ENCODE results near the gene NTRK2.

DNA sequence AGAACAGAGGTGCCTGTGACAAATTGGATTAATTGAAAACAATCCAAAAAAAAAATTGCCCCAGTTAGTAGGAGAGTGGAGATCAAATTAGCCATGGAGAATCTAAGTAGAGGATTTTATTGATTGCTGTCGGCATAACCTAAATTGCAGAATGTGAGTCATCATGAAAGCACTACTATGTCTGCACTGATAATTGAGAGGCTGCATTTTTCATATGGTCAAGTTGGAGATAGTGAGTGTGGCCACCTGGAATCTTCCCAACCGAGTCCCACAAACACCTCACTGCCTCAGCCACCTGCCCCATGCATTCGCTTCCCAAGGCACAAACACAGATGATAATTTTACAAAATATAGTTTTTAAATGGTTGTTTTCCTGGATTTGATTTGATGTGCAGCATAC is 123.7 kb downstream of the NTRK2 start:
- TF ChIP-seq, protein P1, sequence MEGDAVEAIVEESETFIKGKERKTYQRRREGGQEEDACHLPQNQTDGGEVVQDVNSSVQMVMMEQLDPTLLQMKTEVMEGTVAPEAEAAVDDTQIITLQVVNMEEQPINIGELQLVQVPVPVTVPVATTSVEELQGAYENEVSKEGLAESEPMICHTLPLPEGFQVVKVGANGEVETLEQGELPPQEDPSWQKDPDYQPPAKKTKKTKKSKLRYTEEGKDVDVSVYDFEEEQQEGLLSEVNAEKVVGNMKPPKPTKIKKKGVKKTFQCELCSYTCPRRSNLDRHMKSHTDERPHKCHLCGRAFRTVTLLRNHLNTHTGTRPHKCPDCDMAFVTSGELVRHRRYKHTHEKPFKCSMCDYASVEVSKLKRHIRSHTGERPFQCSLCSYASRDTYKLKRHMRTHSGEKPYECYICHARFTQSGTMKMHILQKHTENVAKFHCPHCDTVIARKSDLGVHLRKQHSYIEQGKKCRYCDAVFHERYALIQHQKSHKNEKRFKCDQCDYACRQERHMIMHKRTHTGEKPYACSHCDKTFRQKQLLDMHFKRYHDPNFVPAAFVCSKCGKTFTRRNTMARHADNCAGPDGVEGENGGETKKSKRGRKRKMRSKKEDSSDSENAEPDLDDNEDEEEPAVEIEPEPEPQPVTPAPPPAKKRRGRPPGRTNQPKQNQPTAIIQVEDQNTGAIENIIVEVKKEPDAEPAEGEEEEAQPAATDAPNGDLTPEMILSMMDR (conservative IDR thresholded peaks at IDR 0.05 in 1 of 2, IDR thresholded peaks at IDR 0.05 in 1 of 2; ENCODE audit: extremely low read depth in 1 of 2, insufficient read depth in 1 of 2, low read depth in 1 of 2, low read length in 2 of 2), result no peak
- no peak for TF ChIP-seq EZH2 (IDR thresholded peaks at IDR 0.05; ENCODE audit: borderline replicate concordance, low read length)

All from mammary epithelial cell (primary cell).